GM23248 (cell line): Measurements from ENCODE around the gene ESCO1. TPM values are rescaled to one million over a fixed set of nuclear protein-coding genes. Genes with fewer than 3 reads are reported as not detected.

Experiments used
- DNase-seq: peaks from one replicate; pipeline ENCODE4 v3.0.0-alpha.2; 2015
- H2AFZ ChIP-seq: fragments of 200-600 bp; sonication (generic); 2 replicates; pipeline ENCODE4 v1.6.1; 2016; ENCODE audit warnings: antibody characterized with exemption
- H3F3A ChIP-seq: fragments of 200-600 bp; sonication (generic); 2 replicates; pipeline ENCODE4 v1.6.1; 2016; ENCODE audit warnings: mild to moderate bottlenecking, antibody characterized with exemption, mixed run types; ENCODE audit not compliant: insufficient read depth
- H3K27ac ChIP-seq: fragments of 200-600 bp; sonication (generic); 2 replicates; pipeline ENCODE4 v1.5.1; 2016; ENCODE audit warnings: mild to moderate bottlenecking
- H3K27me3 ChIP-seq: fragments of 200-600 bp; sonication (generic); replicated peaks from 2 replicates; pipeline ENCODE4 v1.6.1; 2016; ENCODE audit warnings: mild to moderate bottlenecking; ENCODE audit not compliant: insufficient read depth
- H3K36me3 ChIP-seq: fragments of 200-600 bp; sonication (generic); 2 replicates; pipeline ENCODE4 v1.6.1; 2016; ENCODE audit warnings: low read depth, mild to moderate bottlenecking
- H3K4me1 ChIP-seq: fragments of 200-600 bp; sonication (generic); 2 replicates; pipeline ENCODE4 v1.6.1; 2016; ENCODE audit warnings: mild to moderate bottlenecking; ENCODE audit not compliant: insufficient read depth
- H3K4me2 ChIP-seq: fragments of 200-600 bp; sonication (generic); one replicate; pipeline ENCODE4 v1.6.1; 2016; ENCODE audit warnings: mild to moderate bottlenecking; ENCODE audit not compliant: unreplicated experiment
- H3K4me3 ChIP-seq: fragments of 200-600 bp; sonication (generic); 2 replicates; pipeline ENCODE4 v1.5.1; 2016; ENCODE audit warnings: mild to moderate bottlenecking
- H3K79me2 ChIP-seq: fragments of 200-600 bp; sonication (generic); 2 replicates; pipeline ENCODE4 v1.6.1; 2016; ENCODE audit warnings: mild to moderate bottlenecking; ENCODE audit not compliant: insufficient read depth
- H3K9ac ChIP-seq: fragments of 200-600 bp; sonication (generic); 2 replicates; pipeline ENCODE4 v1.6.1; 2016; ENCODE audit warnings: mild to moderate bottlenecking
- H3K9me2 ChIP-seq: fragments of 200-600 bp; sonication (generic); 2 replicates; pipeline ENCODE4 v1.6.1; 2016; ENCODE audit warnings: mixed run types, mild to moderate bottlenecking, moderate library complexity; ENCODE audit not compliant: insufficient read depth
- H3K9me3 ChIP-seq: fragments of 200-600 bp; sonication (generic); one replicate; pipeline ENCODE4 v1.6.1; 2017; ENCODE audit warnings: low read depth
- H4K20me1 ChIP-seq: fragments of 200-600 bp; sonication (generic); 2 replicates; pipeline ENCODE4 v1.6.0; 2016; ENCODE audit not compliant: insufficient read depth
- EZH2 ChIP-seq: fragments of 200-600 bp; sonication (generic); IDR thresholded peaks from 2 replicates; pipeline ENCODE4 v1.6.1; 2018; ENCODE audit warnings: antibody characterized with exemption, mild to moderate bottlenecking; ENCODE audit not compliant: insufficient read depth, poor library complexity, severe bottlenecking
- EZH2phosphoT487 ChIP-seq: fragments of 200-600 bp; sonication (generic); IDR thresholded peaks from 2 replicates; pipeline ENCODE4 v1.6.1; 2018; ENCODE audit warnings: antibody characterized with exemption, moderate library complexity, mild to moderate bottlenecking, low read depth; ENCODE audit not compliant: insufficient read depth
- WGBS, 2 experiments: methylation state at CpG; one replicate each; pipeline ENCODE4 v1.1.6; 2015 to 2017; ENCODE audit warnings: low lambda C conversion rate in 2 of 2, low coverage in 1 of 2; ENCODE audit errors: missing lambda C conversion rate in 2 of 2; 5-methylcytosine and 5-hydroxymethylcytosine counted together
- in situ Hi-C: fragments of 300-500 bp; cut with MboI; formaldehyde crosslinking; loops from 2 replicates; pipeline ENCODE4 v1.15.0; 2020
- polyA plus RNA-seq: library from polyadenylated mRNA; unstranded; fragments of >200 nt; fragmentation: Nextera tagmentation; extraction: Ambion mirVana; gene quantifications from 2 replicates; pipeline ENCODE4 v1.2.1, GENCODE V29; 2016
- total RNA-seq: library from RNA; depleted of rRNA; stranded (reverse); fragments of >200 nt; shearing (Covaris generic); gene quantifications from 2 replicates; pipeline ENCODE4 v1.2.3, GENCODE V29; 2014

ESCO1 gene
- total and polyA plus RNA-seq, 2 experiments from 2014 or later: 5.7 to 9.5 TPM

GRCh38 chr18:21559195-21559594 is 41.3 kb downstream of the ESCO1 start:
- Histone ChIP-seq H3K4me2 (no peak overlapping the region), H3K79me2 (no peaks in the 10 kb centered on the region), H3F3A (no peaks in the 10 kb centered on the region), H2AFZ (no peak overlapping the region), H3K36me3 (peaks cover 46% of the 10 kb centered on the region), H3K9ac (no peak overlapping the region), H3K4me1 (no peaks in the 10 kb centered on the region), H3K27me3 (no peaks in the 10 kb centered on the region), H3K9me3 (no peaks in the 10 kb centered on the region), H4K20me1 (no peaks in the 10 kb centered on the region), H3K27ac (no peak overlapping the region), H3K9me2 (no peaks in the 10 kb centered on the region), H3K4me3 (no peak overlapping the region)
- in situ Hi-C loops: loop anchor here (5.0 kb wide), 1 partner anchor 57 kb away; no protein-coding TSS in a partner anchor
- TF ChIP-seq EZH2: no peak
- TF ChIP-seq EZH2phosphoT487: no peak
- no peak for DNase-seq

GRCh38 chr18:21557607-21558253 is 42.8 kb downstream of the ESCO1 start:
- H3F3A ChIP-seq: no peaks in the 10 kb centered on the region
- H4K20me1 ChIP-seq: no peaks in the 10 kb centered on the region
- H3K36me3 ChIP-seq: peaks cover 32% of the 10 kb centered on the region
- TF ChIP-seq EZH2phosphoT487: no peak
- TF ChIP-seq EZH2: no peak
- H3K9me2 ChIP-seq: no peaks in the 10 kb centered on the region
- H3K4me2 ChIP-seq: no peak overlapping the region
- no peak overlapping the region for H3K9ac ChIP-seq
- no peak for DNase-seq
- in situ Hi-C loops: loop anchor here (5.0 kb wide), 1 partner anchor 55 kb away; no protein-coding TSS in a partner anchor
- H2AFZ ChIP-seq: no peak overlapping the region
- H3K27ac ChIP-seq: no peak overlapping the region
- no peaks in the 10 kb centered on the region for H3K79me2 ChIP-seq
- H3K4me3 ChIP-seq: no peak overlapping the region
- H3K4me1 ChIP-seq: no peaks in the 10 kb centered on the region
- WGBS, 2 experiments: 93 to 98% methylated on average over 6 of the region's 6 CpGs
- no peaks in the 10 kb centered on the region for H3K9me3 ChIP-seq
- H3K27me3 ChIP-seq: no peaks in the 10 kb centered on the region

GRCh38 chr18:21550510-21550970 is 50.0 kb downstream of the ESCO1 start:
- WGBS, 2 experiments: 92 to 94% methylated on average over 11 of the region's 11 CpGs
- in situ Hi-C loops: no loop called here
- H3K27me3 ChIP-seq: no peaks in the 10 kb centered on the region

GRCh38 chr18:21548647-21549046 is 51.9 kb downstream of the ESCO1 start:
- H3K9me3 ChIP-seq: no peaks in the 10 kb centered on the region
- peak; percentile 4 for DNase-seq
- TF ChIP-seq EZH2phosphoT487 (no peak), EZH2 (no peak)
- no peaks in the 10 kb centered on the region for H3F3A ChIP-seq
- in situ Hi-C loops: no loop called here
- H3K9ac ChIP-seq: no peak overlapping the region
- H2AFZ ChIP-seq: no peak overlapping the region
- H3K27ac ChIP-seq: no peak overlapping the region
- WGBS, 2 experiments: 100% methylated on average over 2 of the region's 2 CpGs
- H3K4me2 ChIP-seq: no peak overlapping the region
- no peaks in the 10 kb centered on the region for H3K9me2 ChIP-seq
- peaks cover 3% of the 10 kb centered on the region; the same call in 1 of the 2 replicates for H3K36me3 ChIP-seq
- H4K20me1 ChIP-seq: no peaks in the 10 kb centered on the region
- no peak overlapping the region for H3K4me3 ChIP-seq
- no peaks in the 10 kb centered on the region for H3K27me3 ChIP-seq
- no peaks in the 10 kb centered on the region for H3K4me1 ChIP-seq
- H3K79me2 ChIP-seq: peaks cover 3% of the 10 kb centered on the region; the same call in 1 of the 2 replicates

More at GRCh38 chr18:21550510-21550970, 50.0 kb downstream of the ESCO1 start:
- no peak overlapping the region for H3K4me3 ChIP-seq
- no peaks in the 10 kb centered on the region; the same call in 1 of the 2 replicates for H3K36me3 ChIP-seq
- no peaks in the 10 kb centered on the region for H3K9me2 ChIP-seq
- H3K27ac ChIP-seq: no peak overlapping the region
- H3K4me1 ChIP-seq: no peaks in the 10 kb centered on the region
- no peak overlapping the region for H3K9ac ChIP-seq
- DNase-seq: no peak
- TF ChIP-seq EZH2 (no peak), EZH2phosphoT487 (no peak)
- H3K79me2 ChIP-seq: peaks cover 3% of the 10 kb centered on the region; the same call in 1 of the 2 replicates
- H4K20me1 ChIP-seq: no peaks in the 10 kb centered on the region
- no peaks in the 10 kb centered on the region for H3F3A ChIP-seq
- no peak overlapping the region for H3K4me2 ChIP-seq
- no peaks in the 10 kb centered on the region for H3K9me3 ChIP-seq
- no peak overlapping the region for H2AFZ ChIP-seq
